ENCODE results near the gene TSNAXIP1.
A peak's percentile ranks its signal among the peaks of the same experiment; 100 is the strongest.

TSNAXIP1 gene

GRCh38 chr16:67842509-67843342, 36.0 kb downstream of the TSNAXIP1 start:
- H3K4me3 ChIP-seq (replicated peaks; ENCODE audit: low read depth, low read length): peak overlapping the region; percentile 95
- DNase-seq (ENCODE audit: low read depth): peak; percentile 56
- TF ChIP-seq CTCF (IDR thresholded peaks at IDR 0.05; ENCODE audit: low read length, missing control alignments): peak; percentile 43

- H3K4me3 ChIP-seq (replicated peaks; ENCODE audit: low read depth, low read length): peak overlapping the region; percentile 95
- no peak for TF ChIP-seq CTCF (IDR thresholded peaks at IDR 0.05; ENCODE audit: low read length, missing control alignments)
- no peak for DNase-seq (ENCODE audit: low read depth)
Observed at GRCh38 chr16:67843343-67843765, 36.7 kb downstream of the TSNAXIP1 start.

GRCh38 chr16:67844497-67844896, 37.8 kb downstream of the TSNAXIP1 start:
- TF ChIP-seq CTCF (IDR thresholded peaks at IDR 0.05; ENCODE audit: low read length, missing control alignments): peak; percentile 6
- H3K4me3 ChIP-seq (replicated peaks; ENCODE audit: low read depth, low read length): peak overlapping the region; percentile 3
- DNase-seq (ENCODE audit: low read depth): peak; percentile 33

- no peak for TF ChIP-seq CTCF (IDR thresholded peaks at IDR 0.05; ENCODE audit: low read length, missing control alignments)
- H3K4me3 ChIP-seq (replicated peaks; ENCODE audit: low read depth, low read length): peak overlapping the region; percentile 92
- DNase-seq (ENCODE audit: low read depth): no peak
Observed at GRCh38 chr16:67845291-67846062, 38.8 kb downstream of the TSNAXIP1 start.

- no peak for DNase-seq (ENCODE audit: low read depth)
- TF ChIP-seq CTCF (IDR thresholded peaks at IDR 0.05; ENCODE audit: low read length, missing control alignments): no peak
- peak overlapping the region; percentile 92 for H3K4me3 ChIP-seq (replicated peaks; ENCODE audit: low read depth, low read length)
Observed at GRCh38 chr16:67846063-67846319, 39.3 kb downstream of the TSNAXIP1 start.

GRCh38 chr16:67846320-67847063, 39.8 kb downstream of the TSNAXIP1 start, which contains the start of gene NUTF2:
Gene NUTF2, plus strand, starts transcription at chr16:67846933. Its CDS starts 18,198 bp downstream, at chr16:67865131.
- H3K4me3 ChIP-seq (replicated peaks; ENCODE audit: low read depth, low read length): peak within 1 kb of the TSS; percentile 92
- peak; percentile 93 for DNase-seq (ENCODE audit: low read depth)
- TF ChIP-seq CTCF (IDR thresholded peaks at IDR 0.05; ENCODE audit: low read length, missing control alignments): no peak
